A549 treated with DMSO at 1 μM for 4 hours (cell line): ENCODE measurements around the gene ITFG1. TPM values are rescaled to one million over a fixed set of nuclear protein-coding genes. Genes with fewer than 3 reads are reported as not detected.

Source experiments
- total RNA-seq: library from RNA; stranded (reverse); fragments of 200-300 nt; extraction: Qiagen RNA extraction; gene quantifications from 5 replicates; pipeline ENCODE4 v1.2.3, GENCODE V29; 2022; ENCODE audit warnings: low read depth

Gene ITFG1
- total RNA-seq = 39.0 to 47.8 TPM (median 39.6 TPM) in 5 replicates

DNA sequence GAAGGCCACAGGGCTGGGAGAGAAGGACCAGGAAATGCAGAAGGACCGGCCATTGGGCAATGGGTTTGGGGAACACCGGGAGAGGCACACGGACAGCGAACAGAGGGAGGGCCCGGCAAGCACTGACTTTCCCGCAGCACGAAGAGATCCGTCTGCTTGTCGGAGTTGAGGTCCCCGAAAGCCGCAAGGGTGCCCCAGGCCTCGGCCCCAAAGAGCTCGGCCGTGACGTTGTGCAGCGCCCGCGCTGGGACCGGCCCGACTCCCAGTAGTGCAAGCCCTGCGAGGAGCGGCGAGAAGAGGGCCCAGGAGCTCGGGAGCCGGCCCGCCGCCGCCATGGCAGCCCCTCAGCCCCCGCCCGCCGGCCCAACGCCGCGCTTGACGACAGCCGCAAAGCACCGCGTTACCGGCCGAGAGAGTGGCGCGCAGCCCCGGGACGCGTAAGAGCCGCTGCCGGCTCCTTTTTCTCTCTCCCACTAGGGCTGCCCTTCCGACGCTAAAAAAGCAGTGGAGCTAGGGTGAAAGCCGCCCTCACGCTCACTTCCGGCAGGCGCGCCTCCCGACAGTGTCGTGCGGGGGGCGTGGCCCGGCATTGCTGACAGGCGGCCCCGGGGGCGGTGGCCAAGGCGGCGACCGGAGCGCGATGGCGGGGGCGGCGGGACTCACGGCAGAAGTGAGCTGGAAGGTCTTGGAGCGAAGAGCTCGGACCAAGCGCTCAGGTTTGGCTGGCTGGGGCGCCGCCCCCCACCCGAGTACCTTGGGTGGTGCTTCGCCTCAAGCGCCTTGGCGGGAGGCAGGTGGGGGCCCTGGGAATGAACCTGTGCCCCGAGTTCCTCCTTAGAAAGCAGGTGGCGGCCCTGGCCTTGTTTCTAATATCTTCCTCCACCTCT is at the start of gene ITFG1, which contains the start of gene PHKB:
ITFG1 (minus strand) TSS at position 353 of the 887 bp plus-strand sequence; CDS start at position 335, 18 bp downstream.
PHKB (plus strand) TSS at position 621 of the 887 bp plus-strand sequence; CDS start at position 641, 20 bp downstream.

DNA sequence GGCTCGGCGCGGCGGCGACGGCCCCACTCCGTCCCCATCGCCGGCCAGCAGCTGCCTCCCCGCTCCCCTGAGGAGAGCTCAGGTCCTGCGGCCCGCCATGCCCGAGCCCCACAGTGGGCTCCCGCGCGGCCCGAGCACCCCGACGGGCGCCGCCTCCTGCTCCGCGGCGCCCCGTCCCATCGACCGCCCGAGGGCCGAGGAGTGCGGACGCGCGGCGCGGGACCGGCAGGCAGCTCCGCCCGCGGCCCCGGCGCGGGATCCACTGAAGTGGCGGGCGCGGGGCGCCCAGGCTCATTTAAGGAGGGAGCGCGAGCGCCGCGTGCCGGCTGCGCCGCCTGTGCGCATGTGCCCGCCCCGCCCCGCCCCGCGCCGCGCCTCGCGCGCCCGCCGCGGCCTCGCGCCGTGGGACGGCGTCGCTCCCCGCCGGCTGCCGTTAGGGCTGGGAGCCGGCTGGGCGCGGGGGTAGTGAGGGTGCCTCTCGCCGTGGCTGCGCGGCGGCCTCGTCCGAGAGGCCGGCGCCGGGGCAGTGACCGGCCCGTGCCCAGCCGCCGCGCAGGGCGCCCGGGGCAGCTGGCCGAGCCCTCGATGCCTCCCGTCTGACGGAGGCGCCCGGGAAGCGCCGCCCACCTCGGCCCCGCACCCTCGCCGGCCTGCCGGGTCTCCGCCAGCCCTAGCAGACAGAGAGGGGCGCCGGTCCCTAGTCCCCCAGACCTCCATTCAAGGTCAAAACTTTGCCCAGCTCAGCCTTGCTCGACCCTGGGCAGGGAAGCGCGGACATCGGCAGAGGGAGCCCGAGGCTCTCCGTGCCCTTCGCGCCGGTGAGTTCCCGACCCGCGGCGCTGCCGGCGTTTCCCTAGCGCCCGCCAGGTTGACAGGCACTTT is 316.9 kb downstream of the ITFG1 start, which contains the start of gene NETO2:
NETO2 (minus strand) TSS at position 269 of the 882 bp plus-strand sequence. CDS start 333 bp downstream, outside the sequence.

Other genes with a start within 250 kb of the ITFG1 start
- gene PHKB, start 268 bp upstream of the ITFG1 start, total RNA-seq = 28.0 to 35.9 TPM (median 34.0 TPM) in 5 replicates